ENCODE measurements around the gene CCDC159.
"Not testable (repeated sequence)": the region's sequence is repeated elsewhere in the genome, so short reads cannot be mapped to it uniquely, and the experiment has no call there.

Gene CCDC159

DNA sequence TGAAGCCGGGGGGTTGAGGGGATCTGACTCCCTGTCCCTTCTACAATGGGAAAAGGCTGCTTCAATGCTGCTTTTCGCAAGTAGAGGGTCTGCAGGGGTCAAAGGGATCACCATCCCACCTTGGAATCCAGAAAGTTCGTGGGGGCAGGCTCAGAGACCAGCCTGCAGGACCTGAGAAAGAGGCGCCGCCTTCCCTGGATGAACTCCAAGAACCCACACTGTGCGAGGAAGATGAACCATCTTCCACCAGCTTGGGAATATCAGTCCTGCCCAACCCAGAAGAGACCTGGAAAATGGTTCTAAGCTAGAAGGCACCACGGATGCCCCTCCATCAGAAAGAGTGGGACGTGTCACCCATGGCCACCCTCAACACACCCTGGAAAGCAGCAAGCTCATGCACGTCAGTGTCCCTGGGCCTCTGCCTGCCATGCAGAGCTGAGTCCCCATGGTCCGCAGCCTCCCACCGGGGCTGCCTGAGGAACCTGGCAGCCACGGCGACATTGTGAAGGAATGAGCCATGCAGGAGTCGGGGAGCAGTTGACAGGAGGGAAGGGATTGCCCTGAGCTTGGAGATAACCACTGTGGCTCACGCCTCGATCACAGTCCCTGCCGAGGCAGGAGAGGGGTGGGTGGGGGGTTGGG lies 21.4 kb upstream of the CCDC159 start:
- Histone ChIP-seq H3K9ac (ENCODE audit: low read length) (no peak overlapping the region), H3K4me3 (ENCODE audit: low read length) (no peak overlapping the region), H3K27me3 (ENCODE audit: control insufficient read depth, insufficient read depth, low read length) (no peaks in the 10 kb centered on the region), H3K9me3 (ENCODE audit: control insufficient read depth, low read length) (no peaks in the 10 kb centered on the region), H3K36me3 (ENCODE audit: control insufficient read depth, insufficient read depth, low read length) (no peaks in the 10 kb centered on the region), H3K4me1 (ENCODE audit: control insufficient read depth, insufficient read depth, low read length) (peaks cover 18% of the 10 kb centered on the region)

DNA sequence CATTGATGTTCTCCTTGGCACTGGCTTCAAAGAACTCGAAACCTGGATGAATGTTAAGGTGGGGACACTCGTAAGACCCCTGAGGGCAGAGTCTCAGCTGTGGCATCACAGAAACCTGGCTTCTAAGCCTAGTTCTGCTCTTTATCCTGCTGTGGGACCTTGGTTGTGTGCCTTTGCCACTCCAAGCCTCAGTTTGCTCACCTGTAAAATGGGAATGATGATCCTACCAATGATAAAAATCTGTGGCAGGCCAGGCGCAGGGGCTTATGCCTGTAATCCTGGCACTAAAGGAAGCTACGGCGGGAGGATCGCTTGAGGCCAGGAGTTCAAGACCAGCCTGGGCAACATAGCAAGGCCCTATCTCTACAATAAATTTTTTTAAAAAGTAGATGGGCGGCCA lies 20.8 kb upstream of the CCDC159 start:
- no peaks in the 10 kb centered on the region for H3K27me3 ChIP-seq (ENCODE audit: control insufficient read depth, insufficient read depth, low read length)
- H3K4me1 ChIP-seq (ENCODE audit: control insufficient read depth, insufficient read depth, low read length): peaks cover 18% of the 10 kb centered on the region
- H3K4me3 ChIP-seq (ENCODE audit: low read length): no peak overlapping the region
- H3K36me3 ChIP-seq (ENCODE audit: control insufficient read depth, insufficient read depth, low read length): no peaks in the 10 kb centered on the region
- no peak overlapping the region for H3K9ac ChIP-seq (ENCODE audit: low read length)
- no peaks in the 10 kb centered on the region for H3K9me3 ChIP-seq (ENCODE audit: control insufficient read depth, low read length)

DNA sequence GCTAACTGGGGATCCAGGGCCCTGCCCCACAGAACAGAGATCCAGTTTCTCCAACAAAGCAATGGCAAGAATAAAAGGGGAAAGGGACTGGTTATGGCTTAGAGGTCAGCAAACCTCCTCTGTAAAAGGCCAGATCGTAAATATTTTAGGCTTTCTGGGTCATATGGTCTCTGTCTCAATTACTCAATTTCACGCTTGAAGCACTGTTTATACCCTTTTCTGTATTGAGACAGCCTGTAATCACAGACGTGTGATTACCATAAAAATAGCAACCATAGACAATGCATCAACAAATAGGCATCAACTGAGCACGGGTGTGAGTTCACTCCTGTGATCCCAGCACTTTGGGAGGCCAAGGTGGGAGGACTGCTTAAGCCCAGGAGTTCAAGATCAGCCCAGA lies 16.2 kb upstream of the CCDC159 start:
- Histone ChIP-seq H3K4me3 (ENCODE audit: low read length) (no peak overlapping the region), H3K4me1 (ENCODE audit: control insufficient read depth, insufficient read depth, low read length) (no peaks in the 10 kb centered on the region), H3K27me3 (ENCODE audit: control insufficient read depth, insufficient read depth, low read length) (no peaks in the 10 kb centered on the region), H3K9ac (ENCODE audit: low read length) (no peak overlapping the region), H3K36me3 (ENCODE audit: control insufficient read depth, insufficient read depth, low read length) (peaks cover 3% of the 10 kb centered on the region), H3K9me3 (ENCODE audit: control insufficient read depth, low read length) (no peaks in the 10 kb centered on the region)

DNA sequence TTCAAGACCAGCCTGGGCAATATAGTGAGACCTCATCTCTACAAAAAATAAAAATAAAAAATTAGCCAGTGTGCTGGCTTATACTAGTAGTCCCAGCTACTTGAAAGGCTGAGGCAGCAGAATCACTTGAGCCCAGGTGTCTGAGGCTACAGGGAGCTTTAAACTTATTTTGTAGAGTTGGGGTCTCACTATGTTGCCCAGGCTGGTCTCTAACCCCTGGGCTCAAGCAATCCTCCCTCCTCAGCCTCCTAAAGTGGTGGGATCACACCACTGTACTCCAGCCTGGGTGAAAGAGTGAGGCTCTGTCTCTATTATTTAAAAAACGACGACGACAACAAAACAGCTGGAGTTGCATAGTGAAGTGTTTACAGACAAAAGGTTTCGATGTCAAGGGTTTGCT lies 14.8 kb upstream of the CCDC159 start:
- no peaks in the 10 kb centered on the region for H3K27me3 ChIP-seq (ENCODE audit: control insufficient read depth, insufficient read depth, low read length)
- H3K4me3 ChIP-seq (ENCODE audit: low read length): no peak overlapping the region
- H3K9me3 ChIP-seq (ENCODE audit: control insufficient read depth, low read length): no peaks in the 10 kb centered on the region
- H3K9ac ChIP-seq (ENCODE audit: low read length): no peak overlapping the region
- no peaks in the 10 kb centered on the region for H3K4me1 ChIP-seq (ENCODE audit: control insufficient read depth, insufficient read depth, low read length)
- peaks cover 12% of the 10 kb centered on the region for H3K36me3 ChIP-seq (ENCODE audit: control insufficient read depth, insufficient read depth, low read length)

DNA sequence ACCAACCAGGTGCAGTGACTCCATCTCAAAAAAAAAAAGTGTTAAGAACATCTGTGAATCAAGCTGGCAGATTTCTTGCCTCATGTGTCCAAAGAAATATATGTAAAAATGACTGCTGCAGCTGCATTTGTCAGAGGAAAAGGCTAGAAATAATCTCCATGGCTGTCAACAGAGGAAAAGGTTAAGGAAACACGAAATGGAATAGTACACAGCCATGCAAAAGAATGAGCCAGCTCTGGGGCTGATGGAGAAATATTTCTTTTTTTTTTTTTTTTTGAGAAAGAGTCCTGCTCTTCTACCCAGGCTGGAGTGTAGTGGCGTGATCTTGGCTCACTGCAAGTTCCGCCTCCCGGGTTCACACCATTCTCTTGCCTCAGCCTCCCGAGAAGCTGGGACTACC lies 13.5 kb upstream of the CCDC159 start:
- H3K9ac ChIP-seq (ENCODE audit: low read length): no peak overlapping the region
- no peak overlapping the region for H3K4me3 ChIP-seq (ENCODE audit: low read length)
- H3K9me3 ChIP-seq (ENCODE audit: control insufficient read depth, low read length): no peaks in the 10 kb centered on the region
- peaks cover 2% of the 10 kb centered on the region for H3K4me1 ChIP-seq (ENCODE audit: control insufficient read depth, insufficient read depth, low read length)
- H3K27me3 ChIP-seq (ENCODE audit: control insufficient read depth, insufficient read depth, low read length): no peaks in the 10 kb centered on the region
- H3K36me3 ChIP-seq (ENCODE audit: control insufficient read depth, insufficient read depth, low read length): peaks cover 12% of the 10 kb centered on the region

DNA sequence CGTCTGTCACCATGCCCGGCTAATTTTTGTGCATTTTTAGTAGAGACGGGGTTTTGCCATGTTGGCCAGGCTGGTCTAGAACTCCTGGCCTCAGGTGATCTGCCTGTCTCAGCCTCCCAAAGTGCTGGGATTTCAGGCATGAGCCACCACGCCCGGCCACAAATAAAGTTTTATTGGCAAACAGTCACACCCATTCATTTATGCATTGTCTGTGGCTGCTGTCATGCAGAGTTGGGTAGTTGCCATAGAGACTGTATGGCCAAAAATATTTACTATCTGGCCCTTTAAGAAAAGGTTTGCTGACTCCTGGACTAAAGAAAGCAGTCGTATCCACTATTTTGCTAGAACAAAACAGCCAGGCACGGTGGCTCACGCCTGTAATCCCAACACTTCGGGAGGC lies 12.5 kb upstream of the CCDC159 start:
- H3K27me3 ChIP-seq (ENCODE audit: control insufficient read depth, insufficient read depth, low read length); H3K4me3 ChIP-seq (ENCODE audit: low read length); H3K9me3 ChIP-seq (ENCODE audit: control insufficient read depth, low read length); H3K9ac ChIP-seq (ENCODE audit: low read length): not testable (repeated sequence)
- H3K36me3 ChIP-seq (ENCODE audit: control insufficient read depth, insufficient read depth, low read length): peaks cover 12% of the 10 kb centered on the region
- peaks cover 12% of the 10 kb centered on the region for H3K4me1 ChIP-seq (ENCODE audit: control insufficient read depth, insufficient read depth, low read length)

DNA sequence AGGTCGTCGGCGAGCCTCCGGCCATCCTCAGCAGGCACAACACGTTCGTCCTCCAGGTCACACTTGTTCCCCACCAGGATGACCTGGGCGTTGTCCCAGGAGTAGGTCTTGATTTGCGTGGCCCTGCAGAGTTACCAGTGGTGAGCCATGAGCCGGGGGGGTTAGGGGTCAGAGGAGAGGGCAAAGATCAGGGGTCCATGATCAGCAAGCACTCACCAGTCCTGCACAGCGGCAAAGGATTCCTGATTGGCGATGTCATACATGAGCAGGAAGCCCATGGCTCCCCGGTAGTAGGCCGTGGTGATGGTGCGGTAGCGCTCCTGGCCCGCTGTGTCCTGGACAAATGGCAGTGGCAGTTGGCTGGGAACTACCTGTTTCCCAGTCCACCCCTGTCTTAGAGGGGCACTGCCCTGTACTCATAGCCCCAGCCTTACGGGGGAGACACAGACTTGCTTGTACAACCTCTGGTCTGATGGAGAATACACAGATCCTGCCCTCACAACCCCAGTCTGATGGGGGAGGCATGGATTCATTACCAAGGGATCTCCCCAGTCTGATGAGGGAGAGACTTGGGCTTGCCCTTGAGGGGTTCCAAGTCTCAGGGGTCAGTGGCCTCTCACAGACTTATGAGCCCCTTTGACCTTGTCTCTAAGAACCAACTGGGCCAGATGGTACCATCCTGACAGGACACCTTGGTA lies 10.7 kb upstream of the CCDC159 start:
- peaks cover 18% of the 10 kb centered on the region for H3K4me1 ChIP-seq (ENCODE audit: control insufficient read depth, insufficient read depth, low read length)
- H3K9me3 ChIP-seq (ENCODE audit: control insufficient read depth, low read length): no peaks in the 10 kb centered on the region
- no peak overlapping the region for H3K9ac ChIP-seq (ENCODE audit: low read length)
- peaks cover 12% of the 10 kb centered on the region for H3K36me3 ChIP-seq (ENCODE audit: control insufficient read depth, insufficient read depth, low read length)
- H3K27me3 ChIP-seq (ENCODE audit: control insufficient read depth, insufficient read depth, low read length): no peaks in the 10 kb centered on the region
- no peak overlapping the region for H3K4me3 ChIP-seq (ENCODE audit: low read length)

DNA sequence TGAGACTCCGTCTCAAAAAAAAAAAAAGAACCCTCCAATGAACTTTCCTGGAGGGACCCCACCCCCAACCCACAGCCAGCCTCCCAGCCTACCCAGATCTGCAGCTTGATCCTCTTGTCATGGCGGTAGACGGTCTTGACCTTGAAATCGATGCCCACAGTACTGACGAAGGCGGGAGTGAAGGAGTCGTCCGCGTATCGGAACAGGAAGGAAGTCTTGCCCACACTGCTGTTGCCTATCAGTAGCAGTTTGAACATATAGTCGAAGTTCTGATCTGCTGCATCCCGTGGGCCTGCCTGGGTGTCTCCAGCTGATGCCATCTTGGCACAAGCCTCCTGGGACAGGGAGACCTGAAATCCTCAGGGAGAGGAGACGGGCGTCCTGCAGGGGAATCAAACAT lies 9.2 kb upstream of the CCDC159 start:
- Histone ChIP-seq H3K36me3 (ENCODE audit: control insufficient read depth, insufficient read depth, low read length) (peaks cover 12% of the 10 kb centered on the region), H3K4me1 (ENCODE audit: control insufficient read depth, insufficient read depth, low read length) (peaks cover 18% of the 10 kb centered on the region), H3K9ac (ENCODE audit: low read length) (no peak overlapping the region)

DNA sequence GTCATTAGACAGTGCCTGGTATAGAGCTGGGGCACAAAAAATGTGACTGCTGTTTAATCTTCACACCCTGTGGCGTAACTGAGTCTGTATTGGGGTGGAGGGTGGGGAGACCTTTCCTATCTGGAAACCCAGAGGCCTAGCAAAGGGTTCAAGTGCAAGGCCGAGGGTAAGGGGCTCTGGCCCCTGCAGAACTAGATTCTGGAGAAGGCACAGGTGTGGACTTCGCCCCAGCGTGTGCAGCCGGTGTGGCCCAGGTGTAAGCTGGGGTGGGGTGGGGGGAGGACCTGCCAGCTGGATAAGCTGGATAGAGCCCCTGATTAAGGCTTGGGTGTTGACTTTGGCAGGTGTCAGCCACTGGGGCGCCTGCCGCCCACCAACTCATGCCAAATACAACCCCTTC lies 8.2 kb upstream of the CCDC159 start:
- H3K9me3 ChIP-seq (ENCODE audit: control insufficient read depth, low read length): no peaks in the 10 kb centered on the region
- H3K4me3 ChIP-seq (ENCODE audit: low read length): peak overlapping the region; percentile 71
- no peaks in the 10 kb centered on the region for H3K27me3 ChIP-seq (ENCODE audit: control insufficient read depth, insufficient read depth, low read length)
- peak overlapping the region; percentile 81 for H3K9ac ChIP-seq (ENCODE audit: low read length)
- H3K36me3 ChIP-seq (ENCODE audit: control insufficient read depth, insufficient read depth, low read length): peaks cover 12% of the 10 kb centered on the region
- peaks cover 18% of the 10 kb centered on the region for H3K4me1 ChIP-seq (ENCODE audit: control insufficient read depth, insufficient read depth, low read length)

More for the DNA sequence above, 9.2 kb upstream of the CCDC159 start:
- H3K4me3 ChIP-seq (ENCODE audit: low read length): no peak overlapping the region
- H3K27me3 ChIP-seq (ENCODE audit: control insufficient read depth, insufficient read depth, low read length): no peaks in the 10 kb centered on the region
- no peaks in the 10 kb centered on the region for H3K9me3 ChIP-seq (ENCODE audit: control insufficient read depth, low read length)

DNA sequence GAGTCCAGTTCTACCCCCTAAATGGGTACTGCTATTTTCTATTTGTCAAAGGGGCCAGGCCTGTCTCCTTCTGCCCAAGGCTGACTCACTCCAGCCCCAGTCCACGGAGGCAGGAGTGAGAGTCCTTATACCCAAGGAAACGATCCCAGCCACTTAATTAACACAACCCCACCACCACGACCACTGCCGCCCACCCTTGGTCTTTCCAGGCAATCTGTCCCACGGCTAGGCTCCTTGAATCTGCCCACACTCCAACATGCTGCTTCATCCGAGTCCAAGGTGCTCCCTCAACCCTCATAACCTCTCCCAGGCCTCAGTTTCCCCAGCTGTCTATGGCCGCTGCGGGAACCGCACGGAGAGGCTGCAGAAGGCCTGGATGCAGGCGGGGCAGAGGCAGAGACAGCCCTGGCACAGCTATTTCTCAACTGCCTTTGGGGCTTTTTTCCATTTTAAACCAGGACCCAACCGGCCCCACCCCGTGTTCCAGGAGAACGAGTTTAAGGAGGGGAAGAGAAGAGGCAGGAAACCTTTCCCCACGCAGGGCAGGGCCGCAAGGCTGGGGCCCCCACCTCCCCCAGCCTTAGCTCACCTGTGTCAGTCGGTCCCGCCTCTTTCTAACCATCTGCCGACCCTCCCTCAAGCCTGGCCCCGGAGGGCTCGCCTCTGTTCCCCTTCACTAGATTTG lies 7.6 kb upstream of the CCDC159 start:
- Histone ChIP-seq H3K9me3 (ENCODE audit: control insufficient read depth, low read length) (no peaks in the 10 kb centered on the region), H3K9ac (ENCODE audit: low read length) (peak overlapping the region; percentile 81), H3K4me1 (ENCODE audit: control insufficient read depth, insufficient read depth, low read length) (peaks cover 18% of the 10 kb centered on the region), H3K27me3 (ENCODE audit: control insufficient read depth, insufficient read depth, low read length) (no peaks in the 10 kb centered on the region), H3K4me3 (ENCODE audit: low read length) (peak overlapping the region; percentile 71), H3K36me3 (ENCODE audit: control insufficient read depth, insufficient read depth, low read length) (peaks cover 12% of the 10 kb centered on the region)

DNA sequence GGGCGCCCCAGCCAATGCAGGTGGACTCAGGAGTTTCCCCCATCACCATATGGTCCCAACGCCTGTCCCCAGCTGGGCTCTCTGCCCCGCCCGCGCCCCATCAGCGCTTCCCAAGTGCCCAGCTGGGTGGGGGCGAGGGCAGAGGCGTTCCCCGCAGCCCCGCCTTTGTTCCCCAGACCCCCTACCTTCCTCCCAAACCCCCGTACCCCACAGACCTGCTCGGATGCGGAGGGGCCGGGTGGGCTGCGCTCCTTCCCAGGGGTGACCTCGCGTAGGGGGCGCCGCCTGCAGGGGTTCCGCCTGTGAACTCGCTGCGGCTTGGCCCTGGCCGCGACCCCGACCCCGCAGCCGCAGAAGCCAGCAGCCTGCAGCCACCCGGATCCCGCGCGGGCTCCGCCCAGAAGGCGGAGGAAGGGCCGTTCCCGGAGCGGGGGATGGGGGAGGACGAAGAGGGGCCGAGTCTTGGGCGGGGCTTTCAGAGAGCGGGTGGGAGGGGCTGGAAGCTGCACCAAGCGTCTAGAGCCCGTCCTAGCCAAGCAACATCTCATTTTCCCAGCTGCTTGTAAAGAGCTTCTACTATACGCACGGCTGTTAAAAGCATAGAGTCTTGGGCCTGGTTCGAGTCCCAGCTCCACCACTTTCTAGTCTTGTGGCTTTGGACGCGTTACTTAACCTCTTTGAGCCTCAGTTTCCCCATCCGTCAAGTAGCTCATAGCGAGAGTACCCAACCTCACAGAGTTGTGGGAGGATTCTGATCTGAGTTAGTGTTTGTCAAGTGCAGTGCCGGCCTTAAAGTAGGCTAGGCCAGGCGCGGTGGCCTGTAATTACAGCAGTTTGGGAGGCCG lies 6.8 kb upstream of the CCDC159 start, which contains the start of gene RAB3D:
Gene RAB3D (minus strand): TSS at position 404 of the 845 bp plus-strand sequence. CDS start 2,258 bp downstream, outside the sequence.
- Histone ChIP-seq H3K4me3 (ENCODE audit: low read length) (peak within 1 kb of the TSS; percentile 71), H3K9me3 (ENCODE audit: control insufficient read depth, low read length) (no peaks in the 10 kb centered on the region), H3K36me3 (ENCODE audit: control insufficient read depth, insufficient read depth, low read length) (peaks cover 12% of the 10 kb centered on the region), H3K9ac (ENCODE audit: low read length) (peak within 1 kb of the TSS; percentile 81), H3K4me1 (ENCODE audit: control insufficient read depth, insufficient read depth, low read length) (peaks cover 22% of the 10 kb centered on the region), H3K27me3 (ENCODE audit: control insufficient read depth, insufficient read depth, low read length) (no peaks in the 10 kb centered on the region)

Measured in mucosa of stomach (tissue), 1 donor.